Neutrophil (primary cell): ENCODE results near the gene SCMH1.

Experiments used
- H3K27ac ChIP-seq: fragments of 200-600 bp; sonication (generic); 2 replicates; pipeline ENCODE4 v1.5.1; 2016; ENCODE audit warnings: mild to moderate bottlenecking, moderate library complexity
- H3K27me3 ChIP-seq: fragments of 200-600 bp; sonication (generic); 2 replicates; pipeline ENCODE4 v1.6.0; 2016; ENCODE audit warnings: mild to moderate bottlenecking
- H3K36me3 ChIP-seq: fragments of 200-600 bp; sonication (generic); 2 replicates; pipeline ENCODE4 v1.5.1; 2017
- H3K4me1 ChIP-seq, 2 experiments: fragments of 200-600 bp in 1 of 2; sonication (generic) in 1 of 2; 1 replicate in 1 of 2; 2 replicates in 1 of 2; pipeline versions ENCODE4 v1.5.1 to v1.6.1; 2013 to 2016; ENCODE audit warnings: low read depth in 1 of 2, low read length in 1 of 2, mild to moderate bottlenecking in 1 of 2, moderate library complexity in 1 of 2; ENCODE audit not compliant: control insufficient read depth in 1 of 2, insufficient read depth in 1 of 2
- H3K4me3 ChIP-seq, 2 experiments: fragments of 200-600 bp in 1 of 2; sonication (generic) in 1 of 2; 1 replicate in 1 of 2; 2 replicates in 1 of 2; pipeline ENCODE4 v1.5.1; 2013 to 2016; ENCODE audit warnings: low read depth in 1 of 2, low read length in 1 of 2, mild to moderate bottlenecking in 1 of 2, moderate library complexity in 1 of 2
- H3K9me3 ChIP-seq: fragments of 200-600 bp; sonication (generic); 2 replicates; pipeline ENCODE4 v1.5.1; 2016
- CTCF ChIP-seq: fragments of 200-600 bp; sonication (generic); IDR thresholded peaks from 2 replicates; pipeline ENCODE4 v1.5.1; 2016; ENCODE audit warnings: antibody characterized with exemption

SCMH1 gene

GRCh38 chr1:41045740-41046139, 196.4 kb downstream of the SCMH1 start:
- peaks cover 43% of the 10 kb centered on the region for H3K36me3 ChIP-seq
- no peaks in the 10 kb centered on the region for H3K27me3 ChIP-seq
- H3K4me3 ChIP-seq, result no peak overlapping the region
- H3K4me1 ChIP-seq, result no peaks in the 10 kb centered on the region
- no peaks in the 10 kb centered on the region for H3K9me3 ChIP-seq
- no peak for TF ChIP-seq CTCF
- no peak overlapping the region for H3K27ac ChIP-seq

- no peak overlapping the region for H3K27ac ChIP-seq
- no peaks in the 10 kb centered on the region for H3K4me1 ChIP-seq
- no peaks in the 10 kb centered on the region for H3K9me3 ChIP-seq
- no peak for TF ChIP-seq CTCF
- H3K27me3 ChIP-seq, result no peaks in the 10 kb centered on the region
- H3K4me3 ChIP-seq, result no peak overlapping the region
- H3K36me3 ChIP-seq, result peaks cover 52% of the 10 kb centered on the region
These were observed 197.9 kb downstream of the SCMH1 start for GRCh38 chr1:41044187-41044586.

- Histone ChIP-seq H3K27me3 (no peaks in the 10 kb centered on the region), H3K27ac (no peak overlapping the region), H3K9me3 (no peaks in the 10 kb centered on the region), H3K4me3 (no peak overlapping the region), H3K4me1 (no peaks in the 10 kb centered on the region), H3K36me3 (peaks cover 63% of the 10 kb centered on the region)
- TF ChIP-seq CTCF, result no peak
These were observed 200.4 kb downstream of the SCMH1 start for GRCh38 chr1:41041614-41042270.

GRCh38 chr1:41038110-41038509, 204.0 kb downstream of the SCMH1 start:
- TF ChIP-seq CTCF, result no peak
- no peak overlapping the region for H3K4me3 ChIP-seq

GRCh38 chr1:41037116-41037903, 204.8 kb downstream of the SCMH1 start:
- Histone ChIP-seq H3K27ac (no peak overlapping the region), H3K27me3 (no peaks in the 10 kb centered on the region), H3K9me3 (no peaks in the 10 kb centered on the region), H3K4me3 (no peak overlapping the region), H3K36me3 (peaks cover 51% of the 10 kb centered on the region), H3K4me1 (no peaks in the 10 kb centered on the region)
- TF ChIP-seq CTCF, result no peak

More at GRCh38 chr1:41038110-41038509, 204.0 kb downstream of the SCMH1 start:
- Histone ChIP-seq H3K36me3 (peaks cover 51% of the 10 kb centered on the region), H3K9me3 (no peaks in the 10 kb centered on the region), H3K27ac (no peak overlapping the region), H3K4me1 (no peaks in the 10 kb centered on the region), H3K27me3 (no peaks in the 10 kb centered on the region)
